SK-N-SH treated with all-trans-retinoic acid at 6 μM for 48 hours (cell line): Measurements from ENCODE around the gene ERBB2.

ENCODE experiments used
- ATAC-seq: fragments of 200-7000 bp; cut with Tn5 transposase; 3 replicates; pipeline ENCODE4 v1.9.1; 2020; ENCODE audit warnings: mild to moderate bottlenecking, moderate library complexity
- ARNTL ChIP-seq: fragments of 450-650 bp; formaldehyde crosslinking; IDR thresholded peaks from 2 replicates; pipeline ENCODE4 v1.5.0; 2020; ENCODE audit warnings: low read depth, mild to moderate bottlenecking, moderate library complexity, borderline replicate concordance
- CREB5 ChIP-seq: fragments of 250-450 bp; sonication (Bioruptor Pico); IDR thresholded peaks from 2 replicates; pipeline ENCODE4 v1.5.1; 2020; ENCODE audit warnings: low read depth, mild to moderate bottlenecking, moderate library complexity
- CSDC2 ChIP-seq: fragments of 250-450 bp; sonication (Bioruptor Pico); IDR thresholded peaks from 2 replicates; pipeline ENCODE4 v1.5.0; 2020; ENCODE audit warnings: mild to moderate bottlenecking, moderate library complexity
- CSRNP3 ChIP-seq: fragments of 250-450 bp; sonication (Bioruptor Pico); IDR thresholded peaks from 2 replicates; pipeline ENCODE4 v1.5.1; 2021; ENCODE audit warnings: mild to moderate bottlenecking, moderate library complexity
- ESRRG ChIP-seq: fragments of 250-450 bp; sonication (Bioruptor Pico); IDR thresholded peaks from 2 replicates; pipeline ENCODE4 v1.6.1; 2021; ENCODE audit warnings: mild to moderate bottlenecking
- GLIS3 ChIP-seq: fragments of 250-450 bp; sonication (Bioruptor Pico); IDR thresholded peaks from 2 replicates; pipeline ENCODE4 v1.5.0; 2020; ENCODE audit warnings: mild to moderate bottlenecking, moderate library complexity
- ISL1 ChIP-seq: fragments of 250-450 bp; sonication (Bioruptor Pico); IDR thresholded peaks from 2 replicates; pipeline ENCODE4 v2.1.2; 2022; ENCODE audit warnings: mild to moderate bottlenecking, moderate library complexity
- OSR1 ChIP-seq: fragments of 250-450 bp; sonication (Bioruptor Pico); IDR thresholded peaks from 2 replicates; pipeline ENCODE4 v1.8.0; 2022; ENCODE audit warnings: moderate library complexity, mild to moderate bottlenecking, inconsistent platforms
- POU6F1 ChIP-seq: fragments of 250-450 bp; sonication (Bioruptor Pico); IDR thresholded peaks from 2 replicates; pipeline ENCODE4 v1.8.0; 2021; ENCODE audit warnings: low read depth, mild to moderate bottlenecking, moderate library complexity, borderline replicate concordance
- PPARA ChIP-seq: fragments of 250-450 bp; sonication (Bioruptor Pico); IDR thresholded peaks from 2 replicates; pipeline ENCODE4 v1.5.0; 2020; ENCODE audit warnings: mild to moderate bottlenecking, borderline replicate concordance
- RARB ChIP-seq: fragments of 250-450 bp; sonication (Bioruptor Pico); IDR thresholded peaks from 2 replicates; pipeline ENCODE4 v1.8.0; 2021; ENCODE audit warnings: mild to moderate bottlenecking, moderate library complexity
- SNAI2 ChIP-seq: fragments of 250-450 bp; sonication (Bioruptor Pico); IDR thresholded peaks from 2 replicates; pipeline ENCODE4 v1.5.0; 2020; ENCODE audit warnings: mild to moderate bottlenecking, moderate library complexity
- TCF4 ChIP-seq: fragments of 250-450 bp; sonication (Bioruptor Pico); IDR thresholded peaks from 2 replicates; pipeline ENCODE4 v1.8.0; 2021; ENCODE audit warnings: mild to moderate bottlenecking, moderate library complexity, borderline replicate concordance
- TOX ChIP-seq: fragments of 250-450 bp; sonication (Bioruptor Pico); IDR thresholded peaks from 2 replicates; pipeline ENCODE4 v1.8.0; 2021; ENCODE audit warnings: mild to moderate bottlenecking, moderate library complexity, borderline replicate concordance
- TSHZ2 ChIP-seq: fragments of 250-450 bp; sonication (Bioruptor Pico); IDR thresholded peaks from 2 replicates; pipeline ENCODE4 v1.5.0; 2020; ENCODE audit warnings: mild to moderate bottlenecking, moderate library complexity
- ZC3H10 ChIP-seq: fragments of 250-450 bp; sonication (Bioruptor Pico); IDR thresholded peaks from 2 replicates; pipeline ENCODE4 v1.5.1; 2021; ENCODE audit warnings: mild to moderate bottlenecking, moderate library complexity
- ZFP3 ChIP-seq: fragments of 250-450 bp; sonication (Bioruptor Pico); IDR thresholded peaks from 2 replicates; pipeline ENCODE4 v1.5.0; 2020; ENCODE audit warnings: mild to moderate bottlenecking, moderate library complexity
- ZNF565 ChIP-seq: fragments of 450-650 bp; formaldehyde crosslinking; conservative IDR thresholded peaks from 2 replicates; pipeline ENCODE4 v1.5.0; 2020; ENCODE audit warnings: low read depth, mild to moderate bottlenecking, moderate library complexity
- ZNF70 ChIP-seq: fragments of 450-650 bp; formaldehyde crosslinking; IDR thresholded peaks from 2 replicates; pipeline ENCODE4 v1.5.0; 2020; ENCODE audit warnings: mild to moderate bottlenecking, moderate library complexity
- TF ChIP-seq, protein P1 (sequence below): fragments of 250-450 bp; sonication (Bioruptor Pico); IDR thresholded peaks from 2 replicates; pipeline ENCODE4 v1.8.0; 2020; ENCODE audit warnings: mild to moderate bottlenecking, moderate library complexity, borderline replicate concordance

The ERBB2 gene

DNA sequence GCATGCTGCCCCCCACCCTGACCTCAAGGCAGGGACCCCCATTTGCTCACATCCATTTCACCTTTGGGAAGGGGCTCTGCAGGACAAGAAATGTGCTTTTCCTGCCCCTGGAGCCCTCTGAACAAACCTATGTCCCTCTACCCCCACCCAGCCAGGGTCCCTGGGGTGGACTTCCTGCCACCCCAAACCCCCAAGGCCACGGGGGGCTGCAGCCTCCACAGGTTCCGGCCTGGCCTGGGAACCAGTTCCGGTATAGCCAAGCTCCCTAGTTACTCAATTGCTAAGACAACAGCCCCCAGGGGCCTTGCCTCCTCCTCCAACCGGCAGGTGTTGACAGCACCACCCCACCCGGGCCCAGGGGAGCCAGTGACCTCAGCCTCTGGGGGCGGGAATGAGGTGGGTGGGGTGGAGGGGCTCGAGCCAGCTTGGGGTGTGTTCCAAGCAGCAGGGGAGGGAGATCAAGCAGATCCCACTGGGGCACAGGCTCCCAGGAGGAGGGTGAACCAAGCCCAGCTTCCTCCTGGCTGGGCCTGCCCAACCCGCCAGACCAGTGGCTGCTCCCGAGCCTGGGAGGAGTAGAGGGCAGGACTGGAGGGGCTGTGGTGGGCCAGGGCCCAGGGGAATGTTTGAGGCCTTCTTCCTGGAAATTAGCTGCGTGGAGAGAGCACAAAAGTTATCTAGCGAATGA lies 25.0 kb upstream of the ERBB2 start:
- ATAC-seq = no peak
- TF ChIP-seq PPARA (CRISPR knock-in tag) = no peak
- TF ChIP-seq RARB (CRISPR knock-in tag) = no peak
- TF ChIP-seq ARNTL = no peak

GRCh38 chr17:39675390-39676082 lies 24.3 kb upstream of the ERBB2 start:
- TF ChIP-seq ARNTL (no peak), TCF4 (CRISPR knock-in tag) (no peak), POU6F1 (no peak), CREB5 (CRISPR knock-in tag) (no peak), OSR1 (CRISPR knock-in tag) (no peak), TSHZ2 (no peak), ZNF70 (no peak), GLIS3 (CRISPR knock-in tag) (no peak), ESRRG (no peak), ISL1 (CRISPR knock-in tag) (no peak), ZC3H10 (CRISPR knock-in tag) (no peak), SNAI2 (CRISPR knock-in tag) (no peak), TOX (CRISPR knock-in tag) (no peak), ZFP3 (CRISPR knock-in tag) (no peak), CSRNP3 (no peak), PPARA (CRISPR knock-in tag) (no peak), RARB (CRISPR knock-in tag) (no peak)
- TF ChIP-seq, protein P1, sequence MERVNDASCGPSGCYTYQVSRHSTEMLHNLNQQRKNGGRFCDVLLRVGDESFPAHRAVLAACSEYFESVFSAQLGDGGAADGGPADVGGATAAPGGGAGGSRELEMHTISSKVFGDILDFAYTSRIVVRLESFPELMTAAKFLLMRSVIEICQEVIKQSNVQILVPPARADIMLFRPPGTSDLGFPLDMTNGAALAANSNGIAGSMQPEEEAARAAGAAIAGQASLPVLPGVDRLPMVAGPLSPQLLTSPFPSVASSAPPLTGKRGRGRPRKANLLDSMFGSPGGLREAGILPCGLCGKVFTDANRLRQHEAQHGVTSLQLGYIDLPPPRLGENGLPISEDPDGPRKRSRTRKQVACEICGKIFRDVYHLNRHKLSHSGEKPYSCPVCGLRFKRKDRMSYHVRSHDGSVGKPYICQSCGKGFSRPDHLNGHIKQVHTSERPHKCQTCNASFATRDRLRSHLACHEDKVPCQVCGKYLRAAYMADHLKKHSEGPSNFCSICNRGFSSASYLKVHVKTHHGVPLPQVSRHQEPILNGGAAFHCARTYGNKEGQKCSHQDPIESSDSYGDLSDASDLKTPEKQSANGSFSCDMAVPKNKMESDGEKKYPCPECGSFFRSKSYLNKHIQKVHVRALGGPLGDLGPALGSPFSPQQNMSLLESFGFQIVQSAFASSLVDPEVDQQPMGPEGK (CRISPR knock-in tag) = no peak
- ATAC-seq = no peak

DNA sequence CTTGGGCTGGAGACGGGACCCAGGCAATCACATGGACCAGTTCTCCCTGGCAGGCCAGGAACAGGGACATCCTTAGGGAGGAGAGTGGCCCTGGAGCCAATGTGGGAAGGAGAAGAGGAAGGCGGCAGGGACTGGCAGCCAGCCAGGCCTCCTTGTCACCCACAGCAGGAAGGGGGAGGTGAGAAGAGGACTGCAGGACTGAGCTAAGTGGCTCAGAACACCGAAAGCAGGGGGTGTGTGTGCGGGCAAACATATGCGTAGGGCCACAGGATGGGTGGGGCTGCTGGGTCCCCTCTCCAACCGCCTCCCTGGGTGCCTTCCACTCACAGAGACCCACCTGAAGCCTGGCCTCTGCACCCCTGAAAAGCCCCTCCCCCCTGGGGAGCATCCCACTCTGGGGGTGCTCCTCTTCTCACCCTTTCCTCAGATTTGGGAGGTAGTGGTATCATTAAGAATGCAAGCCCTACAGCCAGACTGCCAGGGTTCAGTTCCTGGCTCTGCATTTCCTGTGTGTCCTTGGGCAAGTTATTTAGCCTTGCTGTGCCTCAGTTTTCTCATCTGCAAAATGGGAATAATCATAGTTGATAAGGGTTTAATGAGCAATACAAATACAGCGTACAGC lies 23.6 kb upstream of the ERBB2 start:
- ATAC-seq = no peak
- TF ChIP-seq ARNTL (no peak), ZNF565 (CRISPR knock-in tag) (no peak), PPARA (CRISPR knock-in tag) (no peak), POU6F1 (no peak), TSHZ2 (no peak), SNAI2 (CRISPR knock-in tag) (no peak), CSDC2 (CRISPR knock-in tag) (no peak), RARB (CRISPR knock-in tag) (no peak), CREB5 (CRISPR knock-in tag) (no peak), OSR1 (CRISPR knock-in tag) (no peak), TCF4 (CRISPR knock-in tag) (no peak)
